Keratinocyte (primary cell): Measurements from ENCODE around the gene ARL15. TPM values are rescaled to one million over a fixed set of nuclear protein-coding genes. Genes with fewer than 3 reads are reported as not detected.

Source experiments
- DNase-seq: peaks from one replicate; pipeline ENCODE4 v3.0.0-alpha.2; 2011; ENCODE audit warnings: low read depth, missing footprints, low spot score
- FAIRE-seq: peaks from 2 replicates; lab custom pipeline; 2011; peaks lifted over from hg19 to GRCh38; lab: Jason Lieb, UNC
- H2AFZ ChIP-seq: 2 replicates; pipeline ENCODE4 v1.6.0; 2012; ENCODE audit warnings: low read length, control low read depth, inconsistent platforms; ENCODE audit not compliant: control insufficient read depth
- H3K27ac ChIP-seq: 2 replicates; pipeline ENCODE4 v1.5.1; 2011; ENCODE audit warnings: low read length; ENCODE audit not compliant: control insufficient read depth, insufficient read depth
- H3K27me3 ChIP-seq: 3 replicates; pipeline ENCODE4 v1.6.0; 2011; ENCODE audit warnings: low read length; ENCODE audit not compliant: control insufficient read depth, insufficient read depth; ENCODE audit errors: extremely low read depth
- H3K36me3 ChIP-seq, 2 experiments: 2 replicates in 1 of 2; 3 replicates in 1 of 2; pipeline ENCODE4 v1.5.1; 2011; ENCODE audit warnings: low read length in 2 of 2, mild to moderate bottlenecking in 1 of 2; ENCODE audit not compliant: control insufficient read depth in 2 of 2, insufficient read depth in 2 of 2; ENCODE audit errors: extremely low read depth in 1 of 2
- H3K4me1 ChIP-seq: 3 replicates; pipeline ENCODE4 v1.5.1; 2011; ENCODE audit warnings: low read length; ENCODE audit not compliant: control insufficient read depth, insufficient read depth; ENCODE audit errors: extremely low read depth
- H3K4me2 ChIP-seq: 3 replicates; pipeline ENCODE4 v1.6.0; 2011; ENCODE audit warnings: low read depth, low read length; ENCODE audit not compliant: control insufficient read depth, insufficient read depth; ENCODE audit errors: extremely low read depth
- H3K4me3 ChIP-seq, 3 experiments: fragments of 200-600 bp in 1 of 3; sonication (generic) in 1 of 3; 2 replicates in 2 of 3; 3 replicates in 1 of 3; pipeline ENCODE4 v1.5.1; 2011 to 2016; ENCODE audit warnings: low read length in 3 of 3, mild to moderate bottlenecking in 3 of 3, control low read depth in 2 of 3, inconsistent platforms in 1 of 3, low read depth in 1 of 3, mixed read lengths in 1 of 3, mixed run types in 1 of 3, moderate library complexity in 1 of 3; ENCODE audit not compliant: control insufficient read depth in 2 of 3, insufficient read depth in 2 of 3; ENCODE audit errors: extremely low read depth in 1 of 3
- H3K79me2 ChIP-seq: 2 replicates; pipeline ENCODE4 v1.6.0; 2012; ENCODE audit warnings: low read length; ENCODE audit not compliant: control insufficient read depth, insufficient read depth
- H3K9ac ChIP-seq: 3 replicates; pipeline ENCODE4 v1.6.0; 2011; ENCODE audit warnings: low read length; ENCODE audit not compliant: control insufficient read depth, insufficient read depth; ENCODE audit errors: extremely low read depth
- H3K9me1 ChIP-seq: 3 replicates; pipeline ENCODE4 v1.6.0; 2011; ENCODE audit warnings: low read length; ENCODE audit not compliant: control insufficient read depth, insufficient read depth; ENCODE audit errors: extremely low read depth
- H3K9me3 ChIP-seq: 2 replicates; pipeline ENCODE4 v1.5.1; 2012; ENCODE audit warnings: low read depth, low read length; ENCODE audit not compliant: control insufficient read depth
- H4K20me1 ChIP-seq: 3 replicates; pipeline ENCODE4 v1.6.0; 2011; ENCODE audit warnings: low read length; ENCODE audit not compliant: control insufficient read depth, insufficient read depth; ENCODE audit errors: extremely low read depth
- CTCF ChIP-seq, 3 experiments: IDR thresholded peaks in 1 of 3; conservative IDR thresholded peaks in 1 of 3; optimal IDR thresholded peaks in 1 of 3; 2 replicates in 2 of 3; 3 replicates in 1 of 3; pipeline versions ENCODE3 to v1.5.1; 2011; ENCODE audit warnings: low read length in 3 of 3, mild to moderate bottlenecking in 3 of 3, moderate library complexity in 2 of 3, control low read depth in 1 of 3, inconsistent platforms in 1 of 3; ENCODE audit not compliant: insufficient read depth in 2 of 3; ENCODE audit errors: extremely low read depth in 1 of 3
- EZH2 ChIP-seq: IDR thresholded peaks from one replicate; pipeline ENCODE4 v1.6.1; 2012; ENCODE audit warnings: inconsistent platforms, mild to moderate bottlenecking, low read length, moderate library complexity
- dilution Hi-C: fragments of 300-500 bp; cut with MboI; formaldehyde crosslinking; loops from one replicate; pipeline ENCODE4 v1.7.0; 2020; ENCODE audit warnings: low sequenced_read_pairs; ENCODE audit not compliant: extremely low pct_ligation_motif_present
- polyA plus RNA-seq, 5 experiments: library from polyadenylated mRNA; depleted of rRNA in 3 of 5; stranded (reverse) in 3 of 5; stranded (forward) in 1 of 5; unstranded in 1 of 5; fragments of >200 nt; gene quantifications; 1 replicate in 1 of 5; 2 replicates in 3 of 5; 3 replicates in 1 of 5; pipeline versions ENCODE4 v1.2.1 to v1.2.3, GENCODE V29; 2011 to 2012; ENCODE audit warnings: missing spikeins in 2 of 5, low read depth in 1 of 5, low replicate concordance in 1 of 5

ARL15 gene
- polyA plus RNA-seq, 1 donor (not counting 4 experiments of a cell fraction or from before 2014, with no cell fraction given) = 19.7 TPM

GRCh38 chr5:54009828-54010227, 300.5 kb downstream of the ARL15 start:
- TF ChIP-seq EZH2 = no peak
- no peak for TF ChIP-seq CTCF (optimal IDR thresholded peaks at IDR 0.05 in 1 of 3, IDR thresholded peaks at IDR 0.05 in 1 of 3, conservative IDR thresholded peaks at IDR 0.05 in 1 of 3; ENCODE audit: extremely low read depth in 1 of 3, insufficient read depth in 2 of 3, low read length in 3 of 3)
- no peaks in the 10 kb centered on the region for H4K20me1 ChIP-seq
- no peak overlapping the region for H3K9ac ChIP-seq
- H3K27ac ChIP-seq = no peak overlapping the region
- dilution Hi-C loops = no loop called here
- no peaks in the 10 kb centered on the region for H3K9me3 ChIP-seq
- peaks cover 14% of the 10 kb centered on the region for H3K4me1 ChIP-seq
- FAIRE-seq = no peak
- no peak overlapping the region for H2AFZ ChIP-seq
- H3K79me2 ChIP-seq = no peaks in the 10 kb centered on the region
- no peaks in the 10 kb centered on the region for H3K9me1 ChIP-seq
- no peaks in the 10 kb centered on the region for H3K27me3 ChIP-seq
- H3K36me3 ChIP-seq = no peaks in the 10 kb centered on the region
- H3K4me2 ChIP-seq = no peak overlapping the region
- DNase-seq = no peak
- no peak overlapping the region for H3K4me3 ChIP-seq

- H4K20me1 ChIP-seq = no peaks in the 10 kb centered on the region
- H3K36me3 ChIP-seq = no peaks in the 10 kb centered on the region
- no peak overlapping the region for H3K27ac ChIP-seq
- H2AFZ ChIP-seq = no peak overlapping the region
- H3K79me2 ChIP-seq = no peaks in the 10 kb centered on the region
- H3K27me3 ChIP-seq = no peaks in the 10 kb centered on the region
- H3K4me1 ChIP-seq = peaks cover 14% of the 10 kb centered on the region
- dilution Hi-C loops = no loop called here
- H3K4me3 ChIP-seq = no peak overlapping the region
- no peak for FAIRE-seq
- TF ChIP-seq CTCF (optimal IDR thresholded peaks at IDR 0.05 in 1 of 3, IDR thresholded peaks at IDR 0.05 in 1 of 3, conservative IDR thresholded peaks at IDR 0.05 in 1 of 3; ENCODE audit: extremely low read depth in 1 of 3, insufficient read depth in 2 of 3, low read length in 3 of 3) (no peak), EZH2 (no peak)
- no peak overlapping the region for H3K9ac ChIP-seq
- no peak overlapping the region for H3K4me2 ChIP-seq
- no peak for DNase-seq
- H3K9me1 ChIP-seq = no peaks in the 10 kb centered on the region
- H3K9me3 ChIP-seq = no peaks in the 10 kb centered on the region
These were observed 301.0 kb downstream of the ARL15 start for GRCh38 chr5:54009357-54009756.
